ENCODE results near the gene POFUT2.

Gene POFUT2, protein sequence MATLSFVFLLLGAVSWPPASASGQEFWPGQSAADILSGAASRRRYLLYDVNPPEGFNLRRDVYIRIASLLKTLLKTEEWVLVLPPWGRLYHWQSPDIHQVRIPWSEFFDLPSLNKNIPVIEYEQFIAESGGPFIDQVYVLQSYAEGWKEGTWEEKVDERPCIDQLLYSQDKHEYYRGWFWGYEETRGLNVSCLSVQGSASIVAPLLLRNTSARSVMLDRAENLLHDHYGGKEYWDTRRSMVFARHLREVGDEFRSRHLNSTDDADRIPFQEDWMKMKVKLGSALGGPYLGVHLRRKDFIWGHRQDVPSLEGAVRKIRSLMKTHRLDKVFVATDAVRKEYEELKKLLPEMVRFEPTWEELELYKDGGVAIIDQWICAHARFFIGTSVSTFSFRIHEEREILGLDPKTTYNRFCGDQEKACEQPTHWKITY

DNA sequence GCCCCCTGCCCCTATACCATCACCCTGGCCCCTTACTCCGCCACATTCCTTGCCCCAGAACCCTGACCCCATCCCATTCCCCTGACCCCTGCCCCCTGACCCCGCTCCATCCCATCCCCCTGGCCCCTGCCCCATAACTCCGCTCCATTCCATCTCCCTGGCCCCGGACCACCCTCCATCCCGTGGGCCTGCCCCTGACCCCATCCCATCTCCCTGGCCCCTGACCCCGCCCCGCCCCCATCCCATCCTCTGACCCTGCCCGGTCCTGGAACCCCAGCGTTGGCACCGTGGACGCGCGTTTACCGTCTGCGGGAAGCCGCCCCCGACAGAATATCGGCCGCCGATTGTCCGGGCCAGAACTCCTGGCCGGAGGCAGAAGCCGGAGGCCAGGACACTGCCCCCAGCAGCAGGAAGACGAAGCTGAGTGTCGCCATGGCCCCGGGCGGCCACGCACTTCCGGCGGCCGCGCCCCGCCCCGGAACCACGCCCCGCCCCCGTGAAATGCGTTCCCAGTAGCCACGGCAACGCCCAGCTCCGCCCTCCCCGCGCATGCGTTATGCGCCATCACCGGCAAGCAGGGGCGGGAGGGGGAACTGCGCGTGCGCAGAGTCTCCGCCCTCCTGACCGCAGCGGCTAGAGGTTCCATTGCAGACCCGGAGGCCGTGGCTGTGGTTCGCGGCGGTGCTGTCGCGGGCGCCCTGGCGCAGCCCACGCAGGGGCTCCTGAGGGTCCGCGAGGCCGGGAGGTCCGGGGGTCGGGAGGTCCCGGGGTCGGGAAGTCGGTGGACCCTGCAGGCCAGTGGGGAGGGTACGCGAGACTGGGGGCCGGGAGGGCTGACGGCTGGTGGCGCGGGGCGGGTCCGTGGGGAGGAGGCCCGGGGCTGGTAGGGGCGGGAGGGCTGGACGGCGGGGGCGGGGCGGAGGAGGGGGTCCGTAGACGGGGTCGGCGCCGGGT, at the start of gene POFUT2:
Gene POFUT2 (minus strand): TSS at position 458 of the 954 bp plus-strand sequence. CDS start 24 bp downstream, at position 434.
- Histone ChIP-seq H3K4me1 (ENCODE audit: control insufficient read depth in 2 of 2, insufficient read depth in 2 of 2, low read length in 2 of 2) (peaks cover 13 to 15% of the 10 kb centered on the region in 2 donors), H3K9ac (ENCODE audit: low read depth in 1 of 2, low read length in 2 of 2) (peak within 1 kb of the TSS; percentile 56 to 75), H3K27ac (ENCODE audit: low read depth in 2 of 2, low read length in 2 of 2) (peak within 1 kb of the TSS; percentile 74 to 75), H3K9me3 (ENCODE audit: control insufficient read depth in 2 of 2, low read length in 2 of 2) (no peaks in the 10 kb centered on the region), H3K4me3 (ENCODE audit: low read length in 2 of 2) (peak within 1 kb of the TSS; percentile 71 to 77), H3K27me3 (ENCODE audit: control insufficient read depth in 2 of 2, insufficient read depth in 2 of 2, low read length in 2 of 2) (no peaks in the 10 kb centered on the region), H3K36me3 (ENCODE audit: control insufficient read depth in 2 of 2, insufficient read depth in 2 of 2, low read length in 2 of 2) (peaks cover 21 to 25% of the 10 kb centered on the region in 2 donors)

DNA sequence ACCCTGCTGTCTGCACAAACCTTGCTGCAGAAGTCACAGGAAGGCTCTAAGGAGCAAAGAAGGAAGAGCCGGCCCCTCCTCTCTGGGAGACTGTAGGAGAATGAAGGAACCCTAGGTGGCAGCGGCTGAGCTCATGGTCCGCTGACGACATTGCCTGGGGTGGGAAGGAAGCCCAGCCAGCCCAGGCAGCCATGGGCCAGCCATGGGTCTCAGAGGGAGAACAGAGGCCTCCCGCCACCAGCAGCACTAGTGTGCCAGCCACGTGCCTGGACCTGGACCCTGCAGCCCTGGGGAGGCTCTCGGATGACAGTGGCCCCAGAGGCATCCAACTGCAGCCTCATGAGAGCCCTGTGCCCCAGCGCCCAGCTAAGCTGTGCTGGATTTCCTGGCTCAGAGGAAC, 49.2 kb upstream of the POFUT2 start:
- Histone ChIP-seq H3K4me3 (ENCODE audit: low read length in 2 of 2) (no peak overlapping the region), H3K27ac (ENCODE audit: low read depth in 2 of 2, low read length in 2 of 2) (no peak overlapping the region), H3K9ac (ENCODE audit: low read depth in 1 of 2, low read length in 2 of 2) (no peak overlapping the region), H3K4me1 (ENCODE audit: control insufficient read depth in 2 of 2, insufficient read depth in 2 of 2, low read length in 2 of 2) (peaks cover 0 to 2% of the 10 kb centered on the region in 2 donors), H3K27me3 (ENCODE audit: control insufficient read depth in 2 of 2, insufficient read depth in 2 of 2, low read length in 2 of 2) (peaks cover 0 to 2% of the 10 kb centered on the region in 2 donors), H3K36me3 (ENCODE audit: control insufficient read depth in 2 of 2, insufficient read depth in 2 of 2, low read length in 2 of 2) (no peaks in the 10 kb centered on the region), H3K9me3 (ENCODE audit: control insufficient read depth in 2 of 2, low read length in 2 of 2) (no peaks in the 10 kb centered on the region)

DNA sequence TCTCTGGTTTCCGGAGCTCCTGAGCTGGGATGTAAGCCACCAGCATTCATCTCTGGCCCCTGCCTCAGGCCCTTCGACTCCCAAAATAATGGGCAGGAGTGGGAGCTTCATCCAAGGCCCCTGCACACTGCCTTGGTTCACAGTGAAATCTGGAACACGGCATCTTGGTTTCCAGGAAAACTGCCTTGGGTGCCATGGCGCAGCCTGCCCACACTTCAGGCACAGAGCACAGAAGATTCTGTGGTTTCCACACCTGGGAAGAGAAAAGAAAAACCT, 48.8 kb upstream of the POFUT2 start:
- Histone ChIP-seq H3K9ac (ENCODE audit: low read depth in 1 of 2, low read length in 2 of 2) (no peak overlapping the region), H3K36me3 (ENCODE audit: control insufficient read depth in 2 of 2, insufficient read depth in 2 of 2, low read length in 2 of 2) (no peaks in the 10 kb centered on the region), H3K4me1 (ENCODE audit: control insufficient read depth in 2 of 2, insufficient read depth in 2 of 2, low read length in 2 of 2) (peaks cover 0 to 2% of the 10 kb centered on the region in 2 donors), H3K27ac (ENCODE audit: low read depth in 2 of 2, low read length in 2 of 2) (no peak overlapping the region), H3K27me3 (ENCODE audit: control insufficient read depth in 2 of 2, insufficient read depth in 2 of 2, low read length in 2 of 2) (peaks cover 0 to 2% of the 10 kb centered on the region in 2 donors), H3K9me3 (ENCODE audit: control insufficient read depth in 2 of 2, low read length in 2 of 2) (no peaks in the 10 kb centered on the region), H3K4me3 (ENCODE audit: low read length in 2 of 2) (no peak overlapping the region)

DNA sequence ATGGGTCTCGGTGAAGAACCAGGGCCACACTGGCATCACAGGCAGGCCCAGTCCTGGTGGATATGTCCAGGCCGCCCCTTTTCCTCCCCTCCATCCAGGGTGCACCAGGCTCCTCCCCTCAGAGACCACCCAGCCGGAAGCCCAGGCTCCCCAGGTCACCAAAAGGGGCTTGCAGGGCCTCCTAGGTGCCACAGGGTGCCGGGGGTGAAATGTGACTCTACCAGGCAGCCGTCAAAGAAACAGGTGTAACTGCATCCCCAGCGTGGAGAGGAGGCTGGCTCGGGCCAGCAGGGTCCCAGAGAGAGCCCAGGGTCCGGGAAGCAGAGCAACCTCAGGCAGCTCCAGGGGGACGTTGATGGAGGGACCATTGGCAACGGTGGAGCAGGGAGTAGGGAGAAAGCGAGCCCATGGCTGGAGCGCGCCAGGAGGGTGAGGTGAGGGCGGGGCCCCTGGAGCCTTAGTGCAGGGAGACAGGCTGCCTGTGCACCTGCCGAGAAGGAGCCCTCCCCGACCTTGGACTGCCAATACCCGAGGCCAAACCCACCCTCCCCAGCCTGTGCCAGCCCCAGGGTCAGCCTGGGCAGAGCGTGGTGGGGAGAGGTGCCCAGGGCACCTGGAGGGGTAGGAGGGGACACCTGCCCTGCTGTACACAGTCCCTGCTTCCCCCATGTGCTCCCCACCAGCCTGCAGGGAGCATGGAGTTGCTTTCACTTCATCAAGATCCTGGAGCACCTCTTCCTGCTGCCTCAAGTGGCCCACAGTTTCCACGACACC, 48.3 kb upstream of the POFUT2 start:
- H3K4me3 ChIP-seq (ENCODE audit: low read length in 2 of 2) = no peak overlapping the region
- no peaks in the 10 kb centered on the region for H3K9me3 ChIP-seq (ENCODE audit: control insufficient read depth in 2 of 2, low read length in 2 of 2)
- no peak overlapping the region for H3K9ac ChIP-seq (ENCODE audit: low read depth in 1 of 2, low read length in 2 of 2)
- H3K36me3 ChIP-seq (ENCODE audit: control insufficient read depth in 2 of 2, insufficient read depth in 2 of 2, low read length in 2 of 2) = no peaks in the 10 kb centered on the region
- H3K27me3 ChIP-seq (ENCODE audit: control insufficient read depth in 2 of 2, insufficient read depth in 2 of 2, low read length in 2 of 2) = peaks cover 0 to 2% of the 10 kb centered on the region in 2 donors
- peaks cover 0 to 2% of the 10 kb centered on the region in 2 donors for H3K4me1 ChIP-seq (ENCODE audit: control insufficient read depth in 2 of 2, insufficient read depth in 2 of 2, low read length in 2 of 2)
- H3K27ac ChIP-seq (ENCODE audit: low read depth in 2 of 2, low read length in 2 of 2) = no peak overlapping the region

DNA sequence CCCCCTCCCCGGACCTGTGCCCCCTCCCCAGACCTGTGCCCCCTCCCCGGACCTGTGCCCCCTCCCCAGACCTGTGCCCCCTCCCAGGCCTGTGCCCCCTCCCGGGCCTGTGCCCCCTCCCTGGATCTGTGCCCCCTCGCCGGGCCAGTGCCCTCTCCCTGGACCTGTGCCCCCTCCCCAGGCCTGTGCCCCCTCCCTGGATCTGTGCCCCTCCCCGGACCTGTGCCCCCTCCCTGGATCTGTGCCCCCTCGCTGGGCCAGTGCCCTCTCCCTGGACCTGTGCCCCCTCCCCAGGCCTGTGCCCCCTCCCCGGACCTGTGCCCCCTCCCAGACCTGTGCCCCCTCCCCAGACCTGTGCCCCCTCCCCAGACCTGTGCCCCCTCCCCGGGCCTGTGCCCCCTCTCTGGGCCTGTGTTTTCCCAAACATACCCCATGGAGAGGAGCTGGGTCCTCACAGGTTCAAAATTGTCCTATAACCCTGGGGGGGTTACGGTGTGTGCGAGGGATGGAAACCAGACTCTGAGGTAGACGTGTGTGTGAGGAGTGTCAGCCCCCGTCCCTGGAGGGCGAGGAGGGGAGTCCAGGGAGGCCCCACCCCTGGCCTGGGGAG, 47.6 kb upstream of the POFUT2 start:
- H3K9me3 ChIP-seq (ENCODE audit: control insufficient read depth in 2 of 2, low read length in 2 of 2) = no peaks in the 10 kb centered on the region
- peaks cover 0 to 2% of the 10 kb centered on the region in 2 donors for H3K27me3 ChIP-seq (ENCODE audit: control insufficient read depth in 2 of 2, insufficient read depth in 2 of 2, low read length in 2 of 2)
- no peak overlapping the region for H3K27ac ChIP-seq (ENCODE audit: low read depth in 2 of 2, low read length in 2 of 2)
- H3K4me1 ChIP-seq (ENCODE audit: control insufficient read depth in 2 of 2, insufficient read depth in 2 of 2, low read length in 2 of 2) = peaks cover 2% of the 10 kb centered on the region in 2 donors
- no peak overlapping the region for H3K4me3 ChIP-seq (ENCODE audit: low read length in 2 of 2)
- H3K36me3 ChIP-seq (ENCODE audit: control insufficient read depth in 2 of 2, insufficient read depth in 2 of 2, low read length in 2 of 2) = no peaks in the 10 kb centered on the region
- H3K9ac ChIP-seq (ENCODE audit: low read depth in 1 of 2, low read length in 2 of 2) = no peak overlapping the region

DNA sequence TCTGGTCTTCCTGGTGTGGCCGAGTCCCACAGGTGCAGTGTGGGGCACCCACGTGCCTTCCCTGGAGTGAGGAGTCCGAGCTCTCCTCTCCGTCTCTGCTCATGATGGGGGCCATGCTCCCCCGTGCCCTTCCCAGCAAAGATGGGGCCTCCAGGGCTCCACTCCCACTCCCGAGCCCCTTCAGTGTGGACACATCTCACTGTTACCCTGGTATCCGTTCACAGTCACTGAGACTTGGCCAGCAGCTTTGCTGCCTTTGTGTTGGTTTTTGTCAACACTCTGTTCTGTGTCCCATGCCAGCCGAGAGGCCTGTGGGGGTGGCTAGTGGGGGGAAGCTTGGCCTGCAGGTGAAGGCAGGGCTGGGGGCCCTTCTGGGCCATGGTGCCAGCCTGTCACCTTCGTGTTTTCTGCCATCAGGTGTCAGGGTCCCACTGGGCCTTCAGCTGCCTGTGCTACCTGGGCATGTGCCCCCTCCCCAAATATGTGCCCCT, 46.9 kb upstream of the POFUT2 start:
- Histone ChIP-seq H3K27ac (ENCODE audit: low read depth in 2 of 2, low read length in 2 of 2) (no peak overlapping the region), H3K4me1 (ENCODE audit: control insufficient read depth in 2 of 2, insufficient read depth in 2 of 2, low read length in 2 of 2) (peaks cover 2 to 4% of the 10 kb centered on the region in 2 donors), H3K27me3 (ENCODE audit: control insufficient read depth in 2 of 2, insufficient read depth in 2 of 2, low read length in 2 of 2) (peaks cover 0 to 2% of the 10 kb centered on the region in 2 donors), H3K9me3 (ENCODE audit: control insufficient read depth in 2 of 2, low read length in 2 of 2) (no peaks in the 10 kb centered on the region), H3K4me3 (ENCODE audit: low read length in 2 of 2) (no peak overlapping the region), H3K36me3 (ENCODE audit: control insufficient read depth in 2 of 2, insufficient read depth in 2 of 2, low read length in 2 of 2) (no peaks in the 10 kb centered on the region), H3K9ac (ENCODE audit: low read depth in 1 of 2, low read length in 2 of 2) (no peak overlapping the region)

DNA sequence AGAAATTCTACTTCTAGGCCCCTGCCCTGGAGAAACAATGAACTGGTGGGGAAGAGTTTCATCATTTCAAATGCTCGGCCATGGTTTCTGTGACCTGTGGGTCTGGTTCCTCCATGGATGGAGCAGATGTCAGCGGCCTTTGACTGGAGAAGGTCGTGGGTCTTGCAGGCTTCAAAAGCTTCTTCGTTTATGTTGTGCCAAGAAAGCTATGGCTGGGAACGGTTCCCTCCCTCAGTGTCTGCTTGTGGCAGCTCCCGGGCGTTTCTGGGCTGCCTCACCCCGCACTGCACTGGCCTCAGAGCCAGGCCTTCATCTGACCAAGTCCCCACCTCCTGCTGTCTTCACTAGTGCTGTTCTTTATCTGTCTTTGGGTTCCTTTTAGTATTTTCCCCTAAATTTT, 46.4 kb upstream of the POFUT2 start:
- no peak overlapping the region for H3K9ac ChIP-seq (ENCODE audit: low read depth in 1 of 2, low read length in 2 of 2)
- no peak overlapping the region for H3K27ac ChIP-seq (ENCODE audit: low read depth in 2 of 2, low read length in 2 of 2)
- H3K27me3 ChIP-seq (ENCODE audit: control insufficient read depth in 2 of 2, insufficient read depth in 2 of 2, low read length in 2 of 2) = peaks cover 0 to 2% of the 10 kb centered on the region in 2 donors
- H3K9me3 ChIP-seq (ENCODE audit: control insufficient read depth in 2 of 2, low read length in 2 of 2) = no peaks in the 10 kb centered on the region
- H3K36me3 ChIP-seq (ENCODE audit: control insufficient read depth in 2 of 2, insufficient read depth in 2 of 2, low read length in 2 of 2) = no peaks in the 10 kb centered on the region
- peaks cover 2 to 4% of the 10 kb centered on the region in 2 donors for H3K4me1 ChIP-seq (ENCODE audit: control insufficient read depth in 2 of 2, insufficient read depth in 2 of 2, low read length in 2 of 2)
- no peak overlapping the region for H3K4me3 ChIP-seq (ENCODE audit: low read length in 2 of 2)

DNA sequence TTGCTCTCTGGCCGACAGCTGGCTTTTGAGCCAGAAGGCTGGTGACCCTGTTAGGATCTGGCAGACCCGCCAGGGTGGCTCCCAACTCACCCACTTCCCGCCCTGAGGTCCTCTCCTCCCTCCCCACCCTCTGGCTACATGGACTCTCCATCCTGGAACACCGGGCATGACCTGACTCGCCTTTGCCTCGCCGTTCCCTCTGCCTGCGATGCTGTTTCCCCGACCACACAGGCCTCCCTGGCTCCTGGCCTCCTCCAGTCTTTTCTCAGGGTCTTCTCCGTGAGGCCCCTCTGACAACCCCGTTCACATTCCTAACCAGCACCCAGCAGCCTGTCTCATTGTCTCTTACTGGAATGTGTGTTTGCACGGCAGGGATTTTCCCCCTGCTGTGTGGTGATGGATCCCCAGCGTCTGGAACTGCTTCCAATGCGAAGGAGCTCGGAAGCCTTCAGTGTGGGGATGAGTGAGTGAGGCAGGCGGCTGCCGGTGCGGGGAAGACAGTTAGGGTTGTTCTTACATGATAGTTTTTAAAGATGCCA, 46.0 kb upstream of the POFUT2 start:
- H3K4me1 ChIP-seq (ENCODE audit: control insufficient read depth in 2 of 2, insufficient read depth in 2 of 2, low read length in 2 of 2) = peaks cover 2 to 4% of the 10 kb centered on the region in 2 donors
- H3K9me3 ChIP-seq (ENCODE audit: control insufficient read depth in 2 of 2, low read length in 2 of 2) = no peaks in the 10 kb centered on the region
- no peak overlapping the region for H3K27ac ChIP-seq (ENCODE audit: low read depth in 2 of 2, low read length in 2 of 2)
- H3K36me3 ChIP-seq (ENCODE audit: control insufficient read depth in 2 of 2, insufficient read depth in 2 of 2, low read length in 2 of 2) = no peaks in the 10 kb centered on the region
- H3K9ac ChIP-seq (ENCODE audit: low read depth in 1 of 2, low read length in 2 of 2) = no peak overlapping the region
- peaks cover 0 to 2% of the 10 kb centered on the region in 2 donors for H3K27me3 ChIP-seq (ENCODE audit: control insufficient read depth in 2 of 2, insufficient read depth in 2 of 2, low read length in 2 of 2)
- no peak overlapping the region for H3K4me3 ChIP-seq (ENCODE audit: low read length in 2 of 2)

DNA sequence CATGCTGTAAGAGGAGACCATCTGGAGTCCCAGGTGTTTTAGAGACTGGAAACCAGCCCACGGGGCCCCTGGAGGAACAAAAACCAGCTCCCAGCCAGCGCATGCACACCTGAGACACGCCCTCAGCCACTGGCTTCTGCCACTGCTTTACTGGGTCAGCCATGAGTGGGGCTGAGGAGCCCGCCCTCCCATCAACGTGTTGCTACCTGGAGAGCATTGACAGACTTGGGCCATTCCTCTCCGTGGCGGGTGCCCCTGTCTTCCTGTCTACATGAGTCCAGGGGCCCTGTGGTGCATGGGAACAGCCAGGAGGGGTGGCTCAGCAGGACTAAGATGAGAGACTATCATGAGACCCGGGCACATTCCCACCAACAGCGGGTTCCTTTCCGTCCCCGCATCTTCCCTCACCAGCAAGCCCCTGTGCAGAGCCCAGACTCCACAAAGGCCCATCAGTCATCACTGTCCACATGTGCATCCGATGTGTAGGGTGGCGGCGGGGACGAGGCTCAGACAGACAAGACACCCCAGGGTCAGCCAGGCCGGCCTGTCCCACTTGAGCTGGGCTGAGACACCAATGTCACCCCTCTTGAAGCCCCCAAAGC, 45.4 kb upstream of the POFUT2 start:
- Histone ChIP-seq H3K4me1 (ENCODE audit: control insufficient read depth in 2 of 2, insufficient read depth in 2 of 2, low read length in 2 of 2) (peaks cover 0 to 4% of the 10 kb centered on the region in 2 donors), H3K27me3 (ENCODE audit: control insufficient read depth in 2 of 2, insufficient read depth in 2 of 2, low read length in 2 of 2) (peaks cover 0 to 2% of the 10 kb centered on the region in 2 donors), H3K9me3 (ENCODE audit: control insufficient read depth in 2 of 2, low read length in 2 of 2) (no peaks in the 10 kb centered on the region), H3K36me3 (ENCODE audit: control insufficient read depth in 2 of 2, insufficient read depth in 2 of 2, low read length in 2 of 2) (no peaks in the 10 kb centered on the region), H3K9ac (ENCODE audit: low read depth in 1 of 2, low read length in 2 of 2) (no peak overlapping the region), H3K27ac (ENCODE audit: low read depth in 2 of 2, low read length in 2 of 2) (no peak overlapping the region), H3K4me3 (ENCODE audit: low read length in 2 of 2) (no peak overlapping the region)

All from mucosa of rectum (tissue), 2 donors.